K562 (cell line): ENCODE data around the gene CENPB. TPM values are rescaled to one million over a fixed set of nuclear protein-coding genes. Genes with fewer than 3 reads are reported as not detected.

Source experiments
- ATAC-seq: fragments of 200-7000 bp; cut with Tn5 transposase; 3 replicates; pipeline ENCODE4 v1.9.1; 2020; ENCODE audit warnings: moderate library complexity
- BruUV-seq: library from RNA; stranded (reverse); fragments of 400-500 nt; replicated peaks from 2 replicates; lab custom pipeline; 2021; lab: Mats Ljungman, UMichigan
- CTCF ChIA-PET: fragments of 300-600 bp; formaldehyde crosslinking; extraction: SDS; loops from one replicate; lab custom pipeline; 2021; ENCODE audit warnings: low intra/inter-chr PET ratio; lab: Yijun Ruan, JAX
- POLR2A ChIA-PET: fragments of 300-600, 350-650 bp; sonication (Branson Sonifier 250); formaldehyde crosslinking; extraction: SDS; loops from one replicate; lab custom pipeline; 2021; ENCODE audit warnings: antibody characterized with exemption, inconsistent platforms; lab: Yijun Ruan, JAX
- DNase-seq, 4 experiments: peaks; one replicate each; pipeline versions ENCODE4 v3.0.0 to v3.0.0-alpha.2; 2011 to 2018; ENCODE audit warnings: low spot score in 3 of 4, mixed read lengths in 3 of 4; ENCODE audit errors: extremely low read depth in 1 of 4
- FAIRE-seq: peaks from 2 replicates; lab custom pipeline; 2011; peaks lifted over from hg19 to GRCh38; lab: Jason Lieb, UNC
- H2AFZ ChIP-seq: 2 replicates; pipeline ENCODE4 v1.6.0; 2011; ENCODE audit warnings: low read depth, low read length, control low read depth, inconsistent platforms
- H3K27ac ChIP-seq: fragments of 200-600 bp; 3 replicates; pipeline ENCODE4 v1.8.0; 2011; ENCODE audit warnings: low read depth, mild to moderate bottlenecking, control low read depth, inconsistent platforms, low read length, moderate library complexity, mixed read lengths; ENCODE audit errors: extremely low read depth
- H3K27me3 ChIP-seq, 2 experiments: fragments of 300-600 bp in 1 of 2; 2 replicates in 1 of 2; 3 replicates in 1 of 2; pipeline versions ENCODE4 v1.6.0 to v1.8.0; 2011; ENCODE audit warnings: inconsistent platforms in 2 of 2, low read length in 2 of 2, mild to moderate bottlenecking in 1 of 2, mixed read lengths in 1 of 2, moderate library complexity in 1 of 2; ENCODE audit not compliant: control insufficient read depth in 2 of 2, insufficient read depth in 2 of 2
- H3K36me3 ChIP-seq: fragments of 300-600 bp; 3 replicates; pipeline ENCODE4 v1.8.0; 2011; ENCODE audit warnings: mild to moderate bottlenecking, low read length, inconsistent platforms; ENCODE audit not compliant: control insufficient read depth, insufficient read depth
- H3K4me1 ChIP-seq, 2 experiments: fragments of 200-600 bp in 1 of 2; replicated peaks in 1 of 2; 2 replicates in 1 of 2; 3 replicates in 1 of 2; pipeline versions ENCODE4 v1.5.1 to v1.8.0; 2011; ENCODE audit warnings: inconsistent platforms in 2 of 2, low read length in 2 of 2, mild to moderate bottlenecking in 1 of 2, mixed read lengths in 1 of 2, moderate library complexity in 1 of 2; ENCODE audit not compliant: control insufficient read depth in 2 of 2, insufficient read depth in 2 of 2
- H3K4me2 ChIP-seq: 2 replicates; pipeline ENCODE4 v1.6.1; 2011; ENCODE audit warnings: low read length, control low read depth, inconsistent platforms, mixed read lengths; ENCODE audit not compliant: insufficient read depth
- H3K4me3 ChIP-seq: fragments of 200-600 bp; sonication (generic), shearing (Covaris generic); 2 replicates; pipeline ENCODE4 v1.5.1; 2016; ENCODE audit warnings: control low read depth, inconsistent platforms
- H3K79me2 ChIP-seq: fragments of 200-600 bp; 3 replicates; pipeline ENCODE4 v1.8.0; 2011; ENCODE audit warnings: low read length, inconsistent platforms; ENCODE audit not compliant: control insufficient read depth, insufficient read depth
- H3K9ac ChIP-seq, 2 experiments: 2 replicates each; pipeline versions ENCODE4 v1.6.0 to v1.6.1; 2011; ENCODE audit warnings: low read depth in 2 of 2, low read length in 2 of 2, control low read depth in 1 of 2, inconsistent platforms in 1 of 2, mild to moderate bottlenecking in 1 of 2, mixed read lengths in 1 of 2; ENCODE audit not compliant: insufficient read depth in 1 of 2
- H3K9me1 ChIP-seq: one replicate; pipeline ENCODE4 v1.6.0; 2011; ENCODE audit warnings: inconsistent platforms, mild to moderate bottlenecking, low read length, moderate library complexity; ENCODE audit not compliant: control insufficient read depth, insufficient read depth
- H3K9me3 ChIP-seq: replicated peaks from 2 replicates; pipeline ENCODE4 v1.5.1; 2011; ENCODE audit warnings: low read depth, low read length, inconsistent platforms; ENCODE audit not compliant: control insufficient read depth, insufficient read depth
- H4K20me1 ChIP-seq: replicated peaks from 2 replicates; pipeline ENCODE4 v1.6.1; 2011; ENCODE audit warnings: low read length, inconsistent platforms, mixed read lengths; ENCODE audit not compliant: control insufficient read depth, insufficient read depth
- CREB1 ChIP-seq, 2 experiments: sonication (generic) in 1 of 2; formaldehyde crosslinking in 1 of 2; IDR thresholded peaks; 2 replicates each; pipeline versions ENCODE4 v1.6.1 to v1.8.0; 2012 to 2022; ENCODE audit warnings: inconsistent platforms in 1 of 2, mild to moderate bottlenecking in 1 of 2, missing genetic modification reagents in 1 of 2, moderate library complexity in 1 of 2
- KDM2B ChIP-seq: fragments of 250-450 bp; sonication (Bioruptor Pico); IDR thresholded peaks from 2 replicates; pipeline ENCODE4 v1.8.0; 2021; ENCODE audit warnings: mild to moderate bottlenecking, moderate library complexity
- PRDM10 ChIP-seq: fragments of 450-650 bp; IDR thresholded peaks from 2 replicates; pipeline ENCODE4 v1.6.1; 2018; ENCODE audit not compliant: partially characterized antibody
- SIN3A ChIP-seq, 2 experiments: fragments of 150-350 bp in 1 of 2; IDR thresholded peaks; 2 replicates each; pipeline ENCODE4 v1.6.1; 2011 to 2016; ENCODE audit warnings: borderline replicate concordance in 2 of 2, low read depth in 2 of 2, low read length in 2 of 2, mild to moderate bottlenecking in 2 of 2, moderate library complexity in 2 of 2; ENCODE audit not compliant: control insufficient read depth in 1 of 2
- SLC30A9 ChIP-seq: fragments of 250-450 bp; sonication (Bioruptor Pico); IDR thresholded peaks from 2 replicates; pipeline ENCODE4 v1.8.0; 2022; ENCODE audit warnings: mild to moderate bottlenecking, moderate library complexity
- TFAP4 ChIP-seq: sonication (generic); formaldehyde crosslinking; IDR thresholded peaks from 2 replicates; pipeline ENCODE4 v1.8.0; 2022; ENCODE audit warnings: missing genetic modification reagents, mild to moderate bottlenecking, moderate library complexity, borderline replicate concordance
- VEZF1 ChIP-seq: fragments of 200-800 bp; sonication (Bioruptor generic); IDR thresholded peaks from 2 replicates; pipeline ENCODE4 v1.6.1; 2017; ENCODE audit warnings: missing genetic modification characterization, missing compliant biosample characterization
- ZNF212 ChIP-seq: fragments of 450-650 bp; formaldehyde crosslinking; IDR thresholded peaks from 2 replicates; pipeline ENCODE4 v1.4.0; 2020; ENCODE audit warnings: mild to moderate bottlenecking
- WGBS: fragments of 100-300 bp; shearing (Covaris generic); methylation state at CpG from one replicate; pipeline ENCODE4 v1.1.6; 2016; ENCODE audit warnings: low coverage, mixed read lengths; ENCODE audit not compliant: insufficient coverage; ENCODE audit errors: missing lambda C conversion rate; 5-methylcytosine and 5-hydroxymethylcytosine counted together
- in situ Hi-C: fragments of 300-500 bp; cut with MboI; formaldehyde crosslinking; loops from 4 replicates; pipeline ENCODE4 v1.15.0; 2018; ENCODE audit warnings: inconsistent platforms, mixed read lengths
- intact Hi-C: fragments of 100-400 bp; cut with micrococcal nuclease; formaldehyde crosslinking; loops from 2 replicates; pipeline ENCODE4 v1.14.2; 2022
- polyA plus RNA-seq, 8 experiments: library from polyadenylated mRNA; depleted of rRNA in 4 of 8; stranded (reverse) in 5 of 8; unstranded in 3 of 8; fragments of >200 nt; fragmentation: Nextera tagmentation in 2 of 8; fragmentation: Illumina TruSeq in 1 of 8; extraction: Ambion mirVana in 2 of 8; extraction: Trizol in 1 of 8; gene quantifications; 2 replicates each; pipeline versions ENCODE4 v1.2.1 to v1.2.3, GENCODE V29; 2011 to 2014; ENCODE audit warnings: inconsistent platforms in 1 of 8, missing spikeins in 1 of 8
- total RNA-seq, 7 experiments: library from RNA; depleted of rRNA in 6 of 7; stranded (reverse); fragments of >200 nt in 6 of 7; fragmentation: Illumina TruSeq in 2 of 7; extraction: Trizol in 2 of 7; gene quantifications; 2 replicates each; pipeline versions ENCODE4 v1.2.1 to v1.2.3, GENCODE V29; 2011 to 2021; ENCODE audit warnings: low replicate concordance in 1 of 7

Gene CENPB
- total and polyA plus RNA-seq, 9 of the 15 experiments (the other 6 are each of a cell fraction or from before 2014, with no cell fraction given): 0.17 to 70.8 (median 24.9) TPM

- H2AFZ ChIP-seq: no peak overlapping the region
- in situ Hi-C loops: no loop called here
- intact Hi-C loops: no loop called here
- no peak overlapping the region for H3K4me2 ChIP-seq
- TF ChIP-seq KDM2B (no peak), PRDM10 (no peak), SIN3A (IDR thresholded peaks at IDR 0.05; ENCODE audit: borderline replicate concordance in 2 of 2, control insufficient read depth in 1 of 2, low read depth in 2 of 2, low read length in 2 of 2) (no peak), TFAP4 (no peak), VEZF1 (no peak), SLC30A9 (CRISPR knock-in tag) (no peak), CREB1 (IDR thresholded peaks at IDR 0.05) (no peak), CREB1 (CRISPR knock-in tag; IDR thresholded peaks at IDR 0.05) (no peak), ZNF212 (CRISPR knock-in tag) (no peak)
- no TSS peak for BruUV-seq
- CTCF ChIA-PET: no interaction called here
- H3K9ac ChIP-seq: 0 out of 4 replicates have a peak overlapping the region, but pooled peaks of 1 of the 2 experiments have one; percentile 66
- FAIRE-seq (no peak), DNase-seq (no peak), ATAC-seq (no peak)
- peaks cover 28% of the 10 kb centered on the region; the same call in 2 of the 3 replicates for H3K36me3 ChIP-seq
- H3K79me2 ChIP-seq: peaks cover 27% of the 10 kb centered on the region
- no peak overlapping the region for H3K27ac ChIP-seq
- no peaks in the 10 kb centered on the region for H3K9me1 ChIP-seq
- H3K4me1 ChIP-seq: peaks cover 9 to 46% of the 10 kb centered on the region in 2 experiments; a peak in 3 of 5 replicates
- 92% methylated on average over 3 of the region's 3 CpGs for WGBS
- POLR2A ChIA-PET: interaction anchor here (1.2 kb wide), 1 partner anchor 17 kb away, joined by 4 read pairs; the partner anchor contains the start of gene SPEF1
- H3K9me3 ChIP-seq: no peaks in the 10 kb centered on the region
- no peaks in the 10 kb centered on the region for H3K27me3 ChIP-seq
- H3K4me3 ChIP-seq: no peak overlapping the region
- H4K20me1 ChIP-seq: no peaks in the 10 kb centered on the region
Observed at GRCh38 chr20:3764659-3765058, 21.9 kb downstream of the CENPB start.
